Measurements from ENCODE around the gene PRKCE. TPM values are rescaled to one million over a fixed set of nuclear protein-coding genes. Genes with fewer than 3 reads are reported as not detected.

Gene PRKCE
- total RNA-seq, 1 experiment from 2014 or later, result 17.7 TPM

DNA sequence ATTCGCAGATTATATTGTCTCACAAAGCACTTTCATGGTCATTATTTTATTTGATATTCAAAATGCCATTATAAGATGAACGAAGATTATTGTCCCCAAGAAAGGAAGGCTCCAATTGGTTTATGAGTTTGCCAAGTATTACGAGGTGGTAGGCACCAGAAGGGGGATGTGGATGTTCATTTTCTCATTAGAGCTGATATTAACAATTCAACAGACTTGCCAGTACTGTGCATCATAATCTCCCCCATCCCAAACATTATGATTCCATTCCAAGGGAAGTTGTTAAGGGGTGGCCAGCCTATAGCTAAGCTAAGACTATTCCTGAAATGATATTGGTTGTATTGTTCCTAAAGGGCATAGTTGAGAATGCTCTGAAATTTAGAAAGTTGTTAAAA lies 257.7 kb downstream of the PRKCE start:
- no peaks in the 10 kb centered on the region for H3K27me3 Mint-ChIP-seq (ENCODE audit: unreplicated experiment)
- no TSS peak for BruUV-seq (replicated peaks)
- TF ChIP-seq, protein P1, sequence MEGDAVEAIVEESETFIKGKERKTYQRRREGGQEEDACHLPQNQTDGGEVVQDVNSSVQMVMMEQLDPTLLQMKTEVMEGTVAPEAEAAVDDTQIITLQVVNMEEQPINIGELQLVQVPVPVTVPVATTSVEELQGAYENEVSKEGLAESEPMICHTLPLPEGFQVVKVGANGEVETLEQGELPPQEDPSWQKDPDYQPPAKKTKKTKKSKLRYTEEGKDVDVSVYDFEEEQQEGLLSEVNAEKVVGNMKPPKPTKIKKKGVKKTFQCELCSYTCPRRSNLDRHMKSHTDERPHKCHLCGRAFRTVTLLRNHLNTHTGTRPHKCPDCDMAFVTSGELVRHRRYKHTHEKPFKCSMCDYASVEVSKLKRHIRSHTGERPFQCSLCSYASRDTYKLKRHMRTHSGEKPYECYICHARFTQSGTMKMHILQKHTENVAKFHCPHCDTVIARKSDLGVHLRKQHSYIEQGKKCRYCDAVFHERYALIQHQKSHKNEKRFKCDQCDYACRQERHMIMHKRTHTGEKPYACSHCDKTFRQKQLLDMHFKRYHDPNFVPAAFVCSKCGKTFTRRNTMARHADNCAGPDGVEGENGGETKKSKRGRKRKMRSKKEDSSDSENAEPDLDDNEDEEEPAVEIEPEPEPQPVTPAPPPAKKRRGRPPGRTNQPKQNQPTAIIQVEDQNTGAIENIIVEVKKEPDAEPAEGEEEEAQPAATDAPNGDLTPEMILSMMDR (IDR thresholded peaks at IDR 0.05; ENCODE audit: unreplicated experiment), result no peak
- H3K4me3 Mint-ChIP-seq (ENCODE audit: low read depth, unreplicated experiment), result no peak overlapping the region
- no peaks in the 10 kb centered on the region for H3K9me3 Mint-ChIP-seq (ENCODE audit: low read depth, unreplicated experiment)
- no peak for DNase-seq
- CTCF ChIA-PET, result no interaction called here
- H3K27ac Mint-ChIP-seq (ENCODE audit: unreplicated experiment), result peak overlapping the region; percentile 43
- intact Hi-C loops (cut with micrococcal nuclease; ENCODE audit: unreplicated experiment), result no loop called here
- no peaks in the 10 kb centered on the region for H3K36me3 Mint-ChIP-seq (ENCODE audit: insufficient read depth, unreplicated experiment)
- peaks cover 23% of the 10 kb centered on the region for H3K4me1 Mint-ChIP-seq (ENCODE audit: low read depth, unreplicated experiment)

DNA sequence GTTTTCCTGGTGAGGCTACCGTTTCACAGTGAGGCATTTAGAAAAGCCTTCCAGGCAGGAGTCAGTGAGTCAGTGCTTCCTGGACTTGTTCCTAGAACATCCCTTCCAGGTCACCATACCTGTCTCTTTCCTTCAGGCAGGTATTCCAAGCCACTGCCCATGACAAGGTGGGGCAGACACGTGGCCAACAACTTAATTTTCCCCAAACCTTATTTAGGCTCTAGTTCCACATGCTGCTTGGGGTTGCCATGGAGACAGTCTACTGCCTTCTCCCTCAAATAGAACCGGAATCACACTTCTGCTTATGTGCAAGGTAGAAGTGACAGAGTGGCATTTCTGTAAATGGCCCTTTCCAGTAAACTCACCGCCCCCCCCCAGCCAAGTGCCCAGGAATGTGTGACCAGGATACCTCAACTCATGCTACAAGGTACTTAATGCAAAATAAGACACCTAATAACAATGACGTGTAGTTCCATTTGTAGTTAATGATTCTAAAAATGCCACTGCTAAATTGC lies 258.3 kb downstream of the PRKCE start:
- Mint-ChIP-seq H3K27ac (ENCODE audit: unreplicated experiment) (peak overlapping the region; percentile 43), H3K4me1 (ENCODE audit: low read depth, unreplicated experiment) (peaks cover 23% of the 10 kb centered on the region), H3K36me3 (ENCODE audit: insufficient read depth, unreplicated experiment) (no peaks in the 10 kb centered on the region), H3K27me3 (ENCODE audit: unreplicated experiment) (no peaks in the 10 kb centered on the region), H3K4me3 (ENCODE audit: low read depth, unreplicated experiment) (no peak overlapping the region), H3K9me3 (ENCODE audit: low read depth, unreplicated experiment) (peaks cover 3% of the 10 kb centered on the region)
- CTCF ChIA-PET, result no interaction called here
- intact Hi-C loops (cut with micrococcal nuclease; ENCODE audit: unreplicated experiment), result no loop called here
- TF ChIP-seq, protein P1 (IDR thresholded peaks at IDR 0.05; ENCODE audit: unreplicated experiment), result no peak
- DNase-seq, result peak; percentile 55
- no TSS peak for BruUV-seq (replicated peaks)

DNA sequence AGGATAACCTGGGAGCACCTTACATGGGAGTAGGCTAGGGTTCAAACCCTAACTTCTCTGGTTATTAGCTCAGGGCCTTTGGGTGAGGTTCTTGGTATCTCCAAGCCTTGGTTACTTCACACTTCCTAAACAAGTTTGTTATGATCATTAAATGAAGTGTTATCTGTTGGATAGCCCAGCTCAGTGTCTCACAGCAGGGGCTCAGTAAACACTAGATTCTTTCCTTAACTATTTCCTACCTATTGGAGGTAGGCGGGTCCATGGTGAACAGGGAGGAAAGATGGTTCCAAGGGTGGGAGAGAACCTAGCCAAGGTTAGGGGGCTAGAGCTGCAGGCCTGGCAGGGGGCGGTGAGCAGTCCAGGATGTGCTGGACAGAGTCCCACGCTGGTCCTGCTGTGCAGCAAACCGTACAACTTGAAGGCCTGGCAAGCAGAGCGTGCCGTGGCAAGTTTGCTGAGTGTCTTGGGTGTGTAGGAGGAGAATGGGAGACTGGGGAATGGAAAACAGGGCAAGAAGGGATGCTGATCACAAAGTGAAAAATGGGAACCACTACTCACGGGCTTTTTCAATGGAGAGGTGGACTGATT lies 259.1 kb downstream of the PRKCE start:
- H3K27ac Mint-ChIP-seq (ENCODE audit: unreplicated experiment), result peak overlapping the region; percentile 43
- peaks cover 3% of the 10 kb centered on the region for H3K9me3 Mint-ChIP-seq (ENCODE audit: low read depth, unreplicated experiment)
- no peaks in the 10 kb centered on the region for H3K36me3 Mint-ChIP-seq (ENCODE audit: insufficient read depth, unreplicated experiment)
- no peak for DNase-seq
- no peak overlapping the region for H3K4me3 Mint-ChIP-seq (ENCODE audit: low read depth, unreplicated experiment)
- CTCF ChIA-PET, result no interaction called here
- TF ChIP-seq, protein P1 (IDR thresholded peaks at IDR 0.05; ENCODE audit: unreplicated experiment), result no peak
- no TSS peak for BruUV-seq (replicated peaks)
- no peaks in the 10 kb centered on the region for H3K27me3 Mint-ChIP-seq (ENCODE audit: unreplicated experiment)
- H3K4me1 Mint-ChIP-seq (ENCODE audit: low read depth, unreplicated experiment), result peaks cover 23% of the 10 kb centered on the region
- intact Hi-C loops (cut with micrococcal nuclease; ENCODE audit: unreplicated experiment), result no loop called here

DNA sequence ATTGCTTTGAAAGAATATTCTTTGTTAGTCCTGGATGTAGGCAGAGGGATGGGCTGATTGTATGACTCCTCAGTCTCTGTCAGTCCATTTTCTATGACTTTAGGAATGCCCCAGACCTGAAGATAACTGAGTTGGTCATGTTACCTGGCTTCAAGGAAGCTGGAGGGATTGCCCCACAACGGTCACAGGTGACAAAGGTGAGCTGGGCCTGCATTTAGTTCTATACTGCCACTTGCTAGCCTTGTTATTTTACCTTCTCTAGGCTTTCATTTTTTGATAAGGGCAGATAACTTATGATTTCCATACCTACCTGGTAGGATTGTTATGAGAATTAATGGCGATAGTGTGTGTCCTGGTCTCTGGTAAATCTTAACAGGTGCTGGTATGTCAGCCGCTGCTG lies 260.1 kb downstream of the PRKCE start:
- no peak overlapping the region for H3K27ac Mint-ChIP-seq (ENCODE audit: unreplicated experiment)
- H3K36me3 Mint-ChIP-seq (ENCODE audit: insufficient read depth, unreplicated experiment), result no peaks in the 10 kb centered on the region
- no peak for DNase-seq
- H3K9me3 Mint-ChIP-seq (ENCODE audit: low read depth, unreplicated experiment), result peaks cover 3% of the 10 kb centered on the region
- CTCF ChIA-PET, result no interaction called here
- H3K4me3 Mint-ChIP-seq (ENCODE audit: low read depth, unreplicated experiment), result no peak overlapping the region
- TF ChIP-seq, protein P1 (IDR thresholded peaks at IDR 0.05; ENCODE audit: unreplicated experiment), result no peak
- H3K27me3 Mint-ChIP-seq (ENCODE audit: unreplicated experiment), result no peaks in the 10 kb centered on the region
- no TSS peak for BruUV-seq (replicated peaks)
- intact Hi-C loops (cut with micrococcal nuclease; ENCODE audit: unreplicated experiment), result no loop called here
- peaks cover 23% of the 10 kb centered on the region for H3K4me1 Mint-ChIP-seq (ENCODE audit: low read depth, unreplicated experiment)

Measured in Calu3 (cell line).